HG02938 (cell line): ENCODE results near the gene SLC25A4.

Source experiments
- ATAC-seq: cut with Tn5 transposase; IDR thresholded peaks from one replicate; pipeline ENCODE4 v1.9.1; 2021; ENCODE audit warnings: mild to moderate bottlenecking, moderate library complexity; ENCODE audit not compliant: unreplicated experiment

SLC25A4 gene

DNA sequence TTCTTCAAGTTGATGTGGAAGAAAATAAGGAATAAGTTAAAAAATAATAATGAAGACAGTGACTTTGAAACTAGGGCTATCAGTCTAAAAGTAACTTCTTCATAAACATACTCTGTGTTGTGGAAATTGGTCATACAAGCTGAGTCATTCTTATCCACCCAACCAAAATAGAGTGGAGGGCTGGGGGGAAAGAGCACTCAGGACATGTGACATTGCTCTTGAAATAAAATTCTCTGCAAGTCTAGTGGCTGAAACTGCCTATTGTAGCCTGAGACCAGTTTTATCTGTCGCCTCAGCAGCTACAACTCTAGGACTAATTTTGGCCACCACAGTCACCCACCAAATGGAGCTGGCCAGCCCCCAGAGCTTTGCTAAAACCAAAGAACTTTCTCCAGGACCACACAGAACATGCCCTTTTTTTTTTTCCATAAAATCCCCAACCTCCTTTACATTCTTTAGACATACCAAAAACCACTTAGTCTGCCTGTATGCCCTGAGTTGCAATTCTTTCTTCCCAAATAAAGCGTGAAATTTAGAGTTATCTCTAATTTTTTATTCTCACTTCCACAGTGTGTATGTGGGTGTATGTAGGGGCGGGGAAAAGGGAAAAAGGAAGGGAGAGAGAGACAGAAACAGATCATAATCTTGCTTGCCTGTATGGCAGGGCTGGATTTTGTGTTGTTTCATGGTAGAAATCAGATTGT lies 23.0 kb upstream of the SLC25A4 start:
- ATAC-seq: no peak

GRCh38 chr4:185120631-185120946 lies 22.5 kb upstream of the SLC25A4 start:
- no peak for ATAC-seq

DNA sequence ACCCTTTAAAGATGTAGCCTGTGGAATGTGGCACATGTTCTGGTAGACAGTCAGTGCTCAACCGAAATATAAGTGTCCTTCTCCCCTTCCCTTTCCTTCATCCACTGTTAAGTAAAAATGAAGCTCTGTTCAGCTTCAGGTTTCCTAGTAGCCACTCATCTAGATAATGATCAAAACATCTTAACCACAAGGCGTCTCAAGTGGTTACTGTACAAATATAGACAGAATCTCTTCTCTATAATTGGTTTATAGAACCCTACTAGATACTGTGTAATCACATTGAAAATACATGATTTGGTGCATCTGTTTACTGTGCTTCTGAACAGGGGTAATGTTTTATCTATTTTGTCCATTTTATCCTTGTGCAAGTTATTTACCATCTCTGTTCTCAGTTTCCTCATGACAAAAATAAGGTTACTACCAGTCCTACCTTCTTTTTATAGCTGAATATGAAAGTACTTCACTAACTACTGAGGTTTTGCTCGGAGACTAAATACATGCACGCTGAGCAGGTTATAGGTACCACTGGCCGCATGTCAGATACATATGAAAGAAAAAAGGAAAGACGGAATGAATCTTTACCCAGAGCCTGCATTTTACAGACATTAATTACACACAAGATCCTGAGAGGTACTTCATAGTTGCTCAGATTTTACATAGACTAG lies 20.3 kb upstream of the SLC25A4 start:
- peak; percentile 77 for ATAC-seq

GRCh38 chr4:185124006-185124405 lies 19.1 kb upstream of the SLC25A4 start:
- ATAC-seq: no peak

DNA sequence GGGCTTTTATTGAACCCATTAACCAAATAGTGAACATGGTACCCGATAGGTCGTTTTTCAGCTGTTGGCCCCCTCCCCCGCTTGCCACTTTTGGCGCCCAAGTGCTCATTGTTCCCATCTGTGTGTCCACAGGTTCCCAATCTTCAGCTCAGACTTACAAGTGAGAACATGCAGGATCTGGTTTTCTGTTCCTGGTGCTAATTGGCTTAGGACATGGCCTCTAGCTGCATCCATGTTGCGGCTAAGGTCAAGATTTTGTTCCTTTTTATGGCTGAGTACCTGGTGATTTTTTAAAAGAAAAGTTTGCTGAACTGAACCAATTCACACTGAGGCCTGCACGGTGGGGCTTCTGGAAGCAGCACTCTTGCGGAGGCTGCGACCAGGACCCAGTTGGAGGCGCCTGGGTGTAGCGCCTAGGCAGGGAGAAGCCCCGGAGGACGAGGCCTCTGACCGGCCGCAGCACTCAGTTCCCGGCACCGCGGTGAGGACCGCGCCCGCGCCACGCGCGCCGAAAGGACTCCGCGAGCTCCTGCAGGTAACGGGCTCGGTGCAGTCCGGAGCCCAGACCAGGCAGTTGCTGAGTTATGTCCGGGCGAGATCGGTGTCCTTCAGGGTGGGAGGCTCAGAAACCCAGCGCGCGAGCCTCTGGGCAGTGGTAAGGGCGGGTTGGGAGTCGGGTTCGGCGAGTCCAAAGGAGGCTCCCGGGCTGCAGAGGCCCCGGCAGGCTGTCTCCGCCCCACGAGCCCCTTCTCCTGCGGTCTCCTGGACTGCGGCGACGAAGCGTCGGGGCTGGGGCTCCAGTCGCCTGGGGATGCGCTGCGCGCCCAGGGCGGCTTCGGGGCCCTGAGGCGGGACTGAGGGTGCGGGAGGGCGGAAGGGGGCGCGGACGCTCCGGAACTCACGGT lies 15.8 kb upstream of the SLC25A4 start:
- ATAC-seq: no peak

DNA sequence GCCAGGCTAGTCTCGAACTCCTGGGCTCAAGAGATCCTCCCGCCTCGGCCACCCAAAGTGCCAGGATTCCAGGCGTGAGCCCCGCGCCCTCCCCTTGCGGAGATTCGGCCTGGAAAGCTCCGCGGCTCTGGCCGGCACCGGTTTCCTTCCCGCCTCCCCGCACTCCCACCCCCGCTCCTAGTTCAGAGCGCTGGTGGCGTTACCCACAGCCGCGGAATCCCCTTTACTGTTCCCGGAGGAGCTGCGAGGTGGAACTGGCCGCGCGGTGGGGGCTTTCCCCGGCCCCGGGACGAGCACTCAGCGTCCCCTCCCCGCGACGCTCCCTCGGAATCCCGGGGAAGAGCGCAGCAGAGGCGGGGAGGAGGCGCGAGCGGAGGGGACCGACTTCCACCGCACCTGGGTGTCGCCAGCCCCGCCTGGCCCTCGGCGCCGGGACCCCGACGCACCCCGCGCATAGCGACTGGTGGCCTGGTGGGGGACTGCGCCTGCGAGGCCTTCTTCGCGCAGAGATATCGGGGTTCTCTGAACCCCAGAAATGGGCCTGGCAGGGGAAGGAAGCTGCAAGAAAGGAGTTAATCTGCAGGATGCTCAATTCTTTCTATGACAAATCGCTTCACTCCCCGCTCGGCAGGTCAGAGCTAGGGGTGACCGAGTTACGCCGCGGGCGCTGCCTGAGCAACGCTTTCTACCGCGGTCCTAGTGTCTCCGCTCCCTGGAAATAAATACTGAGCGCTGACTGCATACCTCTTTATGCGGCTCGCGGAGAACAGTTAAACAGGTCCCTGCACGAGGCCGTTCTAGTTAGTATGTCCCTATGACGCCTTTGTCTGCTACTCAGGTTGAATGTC lies 14.6 kb upstream of the SLC25A4 start:
- ATAC-seq: peak; percentile 52

- peak; percentile 75 for ATAC-seq
Observed at GRCh38 chr4:185134307-185134869, 8.7 kb upstream of the SLC25A4 start.

DNA sequence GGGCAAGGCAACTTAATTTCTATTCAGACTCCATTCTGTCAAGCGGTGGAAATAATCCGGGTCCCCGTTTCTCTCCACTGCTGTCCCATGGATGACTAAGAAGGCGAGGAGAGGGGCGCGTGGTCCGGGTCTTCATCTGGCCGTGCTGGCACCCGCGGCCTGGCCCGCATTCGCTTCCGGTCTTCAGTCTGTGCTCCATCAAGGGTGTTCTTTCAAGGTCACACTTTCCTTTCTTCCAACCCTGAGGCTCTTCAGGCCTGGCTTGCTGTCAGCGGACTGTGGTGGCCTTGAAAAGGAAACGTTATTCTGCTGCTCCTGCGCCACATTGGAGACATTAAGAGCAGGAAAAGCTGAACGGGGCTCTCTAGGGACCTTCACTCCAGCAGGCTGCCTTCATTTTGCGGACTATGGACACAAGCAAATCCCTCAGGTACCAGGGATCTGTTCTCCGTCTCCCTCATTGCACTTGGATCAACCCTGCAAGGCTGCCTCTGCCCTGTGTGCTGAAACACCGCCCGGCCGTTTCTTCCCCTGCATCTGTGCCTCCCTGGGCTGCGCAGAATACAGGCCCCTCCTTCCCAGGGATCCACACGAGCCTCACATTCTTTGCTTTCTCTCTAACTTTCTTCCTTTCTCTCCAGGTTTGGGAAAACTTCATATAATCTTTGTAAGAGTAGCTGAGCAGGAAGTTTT lies 5.7 kb upstream of the SLC25A4 start:
- ATAC-seq: no peak

- no peak for ATAC-seq
Observed at GRCh38 chr4:185138161-185138560, 4.9 kb upstream of the SLC25A4 start.

- ATAC-seq: no peak
Observed at GRCh38 chr4:185139736-185140135, 3.3 kb upstream of the SLC25A4 start.

- ATAC-seq: no peak
Observed at GRCh38 chr4:185141777-185142176, 1.3 kb upstream of the SLC25A4 start.

- peak; percentile 21 for ATAC-seq
Observed at GRCh38 chr4:185142564-185142911, 528 bp upstream of the SLC25A4 start.

DNA sequence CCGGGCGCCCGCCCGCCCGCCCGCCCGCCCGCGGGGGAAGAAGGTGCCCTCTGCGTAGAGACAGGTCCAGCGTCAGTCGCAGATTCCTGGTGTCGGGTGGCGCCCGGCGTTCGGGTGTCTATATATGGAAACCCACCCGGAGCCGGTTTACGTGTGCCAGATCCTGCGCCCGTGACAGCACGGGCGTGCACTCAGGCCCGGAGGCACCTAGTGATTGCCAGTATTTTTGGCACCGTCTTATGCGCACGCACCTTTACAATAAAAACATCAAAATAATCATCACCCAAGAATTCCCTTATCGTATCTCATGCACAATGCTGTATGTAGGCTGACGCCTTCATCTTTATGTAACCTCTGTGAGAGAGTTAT lies 519 bp downstream of the SLC25A4 start:
- peak; percentile 27 for ATAC-seq

DNA sequence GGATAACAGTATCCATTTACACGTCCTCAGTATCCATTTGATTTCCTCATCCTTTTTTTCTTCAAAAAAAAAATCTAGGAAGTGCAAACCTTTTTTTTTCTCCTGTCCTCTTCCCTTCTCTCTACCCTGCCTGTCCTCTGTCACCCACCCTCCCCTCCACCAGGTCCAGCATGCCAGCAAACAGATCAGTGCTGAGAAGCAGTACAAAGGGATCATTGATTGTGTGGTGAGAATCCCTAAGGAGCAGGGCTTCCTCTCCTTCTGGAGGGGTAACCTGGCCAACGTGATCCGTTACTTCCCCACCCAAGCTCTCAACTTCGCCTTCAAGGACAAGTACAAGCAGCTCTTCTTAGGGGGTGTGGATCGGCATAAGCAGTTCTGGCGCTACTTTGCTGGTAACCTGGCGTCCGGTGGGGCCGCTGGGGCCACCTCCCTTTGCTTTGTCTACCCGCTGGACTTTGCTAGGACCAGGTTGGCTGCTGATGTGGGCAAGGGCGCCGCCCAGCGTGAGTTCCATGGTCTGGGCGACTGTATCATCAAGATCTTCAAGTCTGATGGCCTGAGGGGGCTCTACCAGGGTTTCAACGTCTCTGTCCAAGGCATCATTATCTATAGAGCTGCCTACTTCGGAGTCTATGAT lies 1.7 kb downstream of the SLC25A4 start:
- ATAC-seq: no peak

GRCh38 chr4:185145572-185145971 lies 2.5 kb downstream of the SLC25A4 start:
- ATAC-seq: no peak

GRCh38 chr4:185149392-185149791 lies 6.3 kb downstream of the SLC25A4 start:
- no peak for ATAC-seq

DNA sequence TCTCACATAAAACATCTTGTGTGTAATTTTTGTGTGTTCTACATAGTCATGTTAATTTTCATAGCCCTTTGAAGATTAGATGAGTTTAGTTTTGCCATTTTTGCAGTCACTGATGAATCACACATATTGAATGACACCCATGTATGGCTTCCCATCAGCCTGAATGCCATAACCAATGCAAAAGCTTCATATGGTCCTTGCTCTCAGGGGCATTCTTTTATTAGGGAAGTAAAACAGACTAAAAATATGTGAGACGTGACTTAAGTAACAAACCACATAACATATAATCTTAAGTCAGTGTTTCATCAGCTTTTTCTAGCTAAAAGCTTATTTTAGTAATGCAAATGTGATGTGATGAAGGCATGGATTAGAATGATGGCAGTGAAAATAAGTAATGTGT lies 8.2 kb downstream of the SLC25A4 start:
- ATAC-seq: no peak

DNA sequence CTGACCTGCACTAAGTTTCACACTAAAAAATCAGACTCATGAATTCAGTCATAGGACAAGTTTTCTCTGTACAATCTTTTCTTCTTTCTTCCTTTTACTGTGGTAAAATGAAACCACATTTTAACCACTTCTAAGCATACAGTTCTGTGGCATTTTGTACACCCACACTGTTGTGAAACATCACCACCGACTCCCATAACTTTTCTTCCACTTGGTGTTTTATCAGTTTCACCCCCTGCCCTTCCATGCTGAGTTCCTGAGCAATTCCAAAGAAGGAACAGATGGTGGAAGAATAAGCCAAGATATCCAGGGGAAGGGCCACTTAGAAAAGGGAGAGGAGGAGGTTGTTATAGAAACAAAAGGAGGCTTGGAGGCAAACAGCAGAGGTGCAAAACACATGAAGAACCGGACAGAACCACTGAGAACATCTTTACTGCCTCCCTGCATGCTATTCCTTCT lies 22.6 kb downstream of the SLC25A4 start:
- ATAC-seq: peak; percentile 91

- no peak for ATAC-seq
Observed at GRCh38 chr4:185167234-185167633, 24.2 kb downstream of the SLC25A4 start.
